GM23248 (cell line): ENCODE results near the gene CMSS1. TPM values are rescaled to one million over a fixed set of nuclear protein-coding genes. Genes with fewer than 3 reads are reported as not detected.

Source experiments
- DNase-seq: peaks from one replicate; pipeline ENCODE4 v3.0.0-alpha.2; 2015
- H2AFZ ChIP-seq: fragments of 200-600 bp; sonication (generic); 2 replicates; pipeline ENCODE4 v1.6.1; 2016; ENCODE audit warnings: antibody characterized with exemption
- H3F3A ChIP-seq: fragments of 200-600 bp; sonication (generic); 2 replicates; pipeline ENCODE4 v1.6.1; 2016; ENCODE audit warnings: mild to moderate bottlenecking, antibody characterized with exemption, mixed run types; ENCODE audit not compliant: insufficient read depth
- H3K27ac ChIP-seq: fragments of 200-600 bp; sonication (generic); 2 replicates; pipeline ENCODE4 v1.5.1; 2016; ENCODE audit warnings: mild to moderate bottlenecking
- H3K27me3 ChIP-seq: fragments of 200-600 bp; sonication (generic); replicated peaks from 2 replicates; pipeline ENCODE4 v1.6.1; 2016; ENCODE audit warnings: mild to moderate bottlenecking; ENCODE audit not compliant: insufficient read depth
- H3K36me3 ChIP-seq: fragments of 200-600 bp; sonication (generic); 2 replicates; pipeline ENCODE4 v1.6.1; 2016; ENCODE audit warnings: low read depth, mild to moderate bottlenecking
- H3K4me1 ChIP-seq: fragments of 200-600 bp; sonication (generic); 2 replicates; pipeline ENCODE4 v1.6.1; 2016; ENCODE audit warnings: mild to moderate bottlenecking; ENCODE audit not compliant: insufficient read depth
- H3K4me2 ChIP-seq: fragments of 200-600 bp; sonication (generic); one replicate; pipeline ENCODE4 v1.6.1; 2016; ENCODE audit warnings: mild to moderate bottlenecking; ENCODE audit not compliant: unreplicated experiment
- H3K4me3 ChIP-seq: fragments of 200-600 bp; sonication (generic); 2 replicates; pipeline ENCODE4 v1.5.1; 2016; ENCODE audit warnings: mild to moderate bottlenecking
- H3K79me2 ChIP-seq: fragments of 200-600 bp; sonication (generic); 2 replicates; pipeline ENCODE4 v1.6.1; 2016; ENCODE audit warnings: mild to moderate bottlenecking; ENCODE audit not compliant: insufficient read depth
- H3K9ac ChIP-seq: fragments of 200-600 bp; sonication (generic); 2 replicates; pipeline ENCODE4 v1.6.1; 2016; ENCODE audit warnings: mild to moderate bottlenecking
- H3K9me2 ChIP-seq: fragments of 200-600 bp; sonication (generic); 2 replicates; pipeline ENCODE4 v1.6.1; 2016; ENCODE audit warnings: mixed run types, mild to moderate bottlenecking, moderate library complexity; ENCODE audit not compliant: insufficient read depth
- H3K9me3 ChIP-seq: fragments of 200-600 bp; sonication (generic); one replicate; pipeline ENCODE4 v1.6.1; 2017; ENCODE audit warnings: low read depth
- H4K20me1 ChIP-seq: fragments of 200-600 bp; sonication (generic); 2 replicates; pipeline ENCODE4 v1.6.0; 2016; ENCODE audit not compliant: insufficient read depth
- EZH2 ChIP-seq: fragments of 200-600 bp; sonication (generic); IDR thresholded peaks from 2 replicates; pipeline ENCODE4 v1.6.1; 2018; ENCODE audit warnings: antibody characterized with exemption, mild to moderate bottlenecking; ENCODE audit not compliant: insufficient read depth, poor library complexity, severe bottlenecking
- EZH2phosphoT487 ChIP-seq: fragments of 200-600 bp; sonication (generic); IDR thresholded peaks from 2 replicates; pipeline ENCODE4 v1.6.1; 2018; ENCODE audit warnings: antibody characterized with exemption, moderate library complexity, mild to moderate bottlenecking, low read depth; ENCODE audit not compliant: insufficient read depth
- WGBS, 2 experiments: methylation state at CpG; one replicate each; pipeline ENCODE4 v1.1.6; 2015 to 2017; ENCODE audit warnings: low lambda C conversion rate in 2 of 2, low coverage in 1 of 2; ENCODE audit errors: missing lambda C conversion rate in 2 of 2; 5-methylcytosine and 5-hydroxymethylcytosine counted together
- in situ Hi-C: fragments of 300-500 bp; cut with MboI; formaldehyde crosslinking; loops from 2 replicates; pipeline ENCODE4 v1.15.0; 2020
- polyA plus RNA-seq: library from polyadenylated mRNA; unstranded; fragments of >200 nt; fragmentation: Nextera tagmentation; extraction: Ambion mirVana; gene quantifications from 2 replicates; pipeline ENCODE4 v1.2.1, GENCODE V29; 2016
- total RNA-seq: library from RNA; depleted of rRNA; stranded (reverse); fragments of >200 nt; shearing (Covaris generic); gene quantifications from 2 replicates; pipeline ENCODE4 v1.2.3, GENCODE V29; 2014

CMSS1 gene
- total and polyA plus RNA-seq, 2 experiments from 2014 or later, result 17.2 to 26.6 TPM

GRCh38 chr3:99777708-99778107, 40.0 kb upstream of the CMSS1 start:
- Histone ChIP-seq H3K27ac (no peak overlapping the region), H3K9ac (no peak overlapping the region), H4K20me1 (no peaks in the 10 kb centered on the region), H3K9me2 (no peaks in the 10 kb centered on the region), H3K4me1 (peaks cover 47% of the 10 kb centered on the region), H3K4me3 (no peak overlapping the region), H3K4me2 (no peak overlapping the region), H3K36me3 (no peaks in the 10 kb centered on the region), H3F3A (peaks cover 35% of the 10 kb centered on the region), H3K27me3 (no peaks in the 10 kb centered on the region), H3K9me3 (no peaks in the 10 kb centered on the region), H3K79me2 (no peaks in the 10 kb centered on the region), H2AFZ (no peak overlapping the region)
- 74 to 76% methylated on average over 2 of the region's 2 CpGs for WGBS, 2 experiments
- TF ChIP-seq EZH2 (no peak), EZH2phosphoT487 (no peak)
- in situ Hi-C loops, result no loop called here
- DNase-seq, result no peak

- in situ Hi-C loops, result no loop called here
- DNase-seq, result peak; percentile 15
- H3K9ac ChIP-seq, result no peak overlapping the region
- no peak overlapping the region for H3K4me2 ChIP-seq
- 43 to 47% methylated on average over 3 of the region's 3 CpGs for WGBS, 2 experiments
- no peak for TF ChIP-seq EZH2phosphoT487
- TF ChIP-seq EZH2, result no peak
- peaks cover 46% of the 10 kb centered on the region for H3K4me1 ChIP-seq
- H3K9me3 ChIP-seq, result no peaks in the 10 kb centered on the region
- no peaks in the 10 kb centered on the region for H3K79me2 ChIP-seq
- H3K4me3 ChIP-seq, result 0 out of 2 replicates have a peak overlapping the region, but pooled peaks have one; percentile 1
- H3K27ac ChIP-seq, result 0 out of 2 replicates have a peak overlapping the region, but pooled peaks have one; percentile 16
- no peaks in the 10 kb centered on the region for H3K36me3 ChIP-seq
- H4K20me1 ChIP-seq, result no peaks in the 10 kb centered on the region
- no peaks in the 10 kb centered on the region for H3K9me2 ChIP-seq
- H3K27me3 ChIP-seq, result no peaks in the 10 kb centered on the region
- no peak overlapping the region for H2AFZ ChIP-seq
- H3F3A ChIP-seq, result 0 out of 2 replicates have a peak, but pooled peaks cover 23% of the 10 kb centered on the region
Observed at GRCh38 chr3:99780749-99781148, 36.9 kb upstream of the CMSS1 start.

DNA sequence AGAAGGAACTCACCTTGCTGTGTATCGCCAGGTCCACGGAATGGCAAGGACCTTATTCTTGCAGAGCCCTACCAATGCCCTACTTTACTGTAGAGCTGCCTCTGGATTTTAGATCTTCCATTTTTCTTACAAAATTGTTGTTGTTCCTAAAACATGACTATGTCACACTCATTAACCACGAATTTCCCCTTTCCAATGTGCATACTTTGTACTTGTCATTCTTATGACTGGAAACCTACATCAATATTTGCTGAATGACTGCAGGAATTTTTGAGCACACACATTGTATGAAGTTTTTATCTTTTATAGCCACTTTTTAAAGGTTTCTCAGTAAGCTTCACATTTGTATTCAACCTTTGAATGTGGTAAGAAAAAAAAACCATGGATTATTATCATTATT, 35.9 kb upstream of the CMSS1 start:
- TF ChIP-seq EZH2, result no peak
- TF ChIP-seq EZH2phosphoT487, result no peak
- peak; percentile 60 for DNase-seq
- 0 out of 2 replicates have a peak, but pooled peaks cover 23% of the 10 kb centered on the region for H3F3A ChIP-seq
- H3K4me2 ChIP-seq, result peak overlapping the region; percentile 61
- WGBS, 2 experiments, result 76% methylated on average over 3 of the region's 3 CpGs
- H3K27ac ChIP-seq, result no peak overlapping the region
- peaks cover 44% of the 10 kb centered on the region for H3K4me1 ChIP-seq
- no peaks in the 10 kb centered on the region for H3K9me3 ChIP-seq
- no peaks in the 10 kb centered on the region for H4K20me1 ChIP-seq
- no peak overlapping the region for H2AFZ ChIP-seq
- no peaks in the 10 kb centered on the region for H3K9me2 ChIP-seq
- no peaks in the 10 kb centered on the region for H3K27me3 ChIP-seq
- no peak overlapping the region for H3K9ac ChIP-seq
- H3K36me3 ChIP-seq, result no peaks in the 10 kb centered on the region
- H3K79me2 ChIP-seq, result no peaks in the 10 kb centered on the region
- no peak overlapping the region for H3K4me3 ChIP-seq
- in situ Hi-C loops, result no loop called here

DNA sequence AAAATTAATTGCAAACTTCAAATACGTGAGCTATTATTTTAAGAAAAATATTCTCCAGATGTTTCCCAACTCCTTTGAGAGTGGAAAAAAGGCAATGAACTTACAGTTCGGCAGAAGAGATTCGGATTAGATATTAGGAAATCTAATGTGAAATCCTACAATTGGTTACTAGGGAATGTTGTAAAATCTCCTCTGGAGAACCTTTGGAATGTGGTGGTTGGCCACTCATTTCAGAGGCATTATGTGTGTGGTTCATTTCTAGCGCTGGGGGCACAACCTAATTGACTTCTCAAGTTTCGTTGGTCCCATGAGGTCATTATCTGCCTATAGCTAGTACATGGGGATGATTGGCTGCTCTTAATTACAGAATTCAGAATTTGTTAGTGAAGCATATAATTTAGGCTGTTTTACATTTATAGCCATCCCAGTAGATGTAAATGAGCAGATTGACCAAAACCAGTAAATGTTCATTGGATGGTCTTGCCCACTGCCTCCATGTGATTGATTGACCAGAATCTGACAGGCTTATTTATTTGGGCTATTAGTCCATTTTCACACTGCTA, 34.6 kb upstream of the CMSS1 start:
- Histone ChIP-seq H4K20me1 (no peaks in the 10 kb centered on the region), H3K4me3 (peak overlapping the region; percentile 36), H3K27ac (peak overlapping the region; percentile 64), H3K9ac (peak overlapping the region; percentile 8; the same call in 1 of the 2 replicates), H3K9me3 (no peaks in the 10 kb centered on the region), H3K4me2 (peak overlapping the region; percentile 61), H3K27me3 (no peaks in the 10 kb centered on the region), H3K36me3 (no peaks in the 10 kb centered on the region), H3F3A (0 out of 2 replicates have a peak, but pooled peaks cover 23% of the 10 kb centered on the region), H2AFZ (no peak overlapping the region), H3K9me2 (no peaks in the 10 kb centered on the region), H3K4me1 (peaks cover 37% of the 10 kb centered on the region), H3K79me2 (no peaks in the 10 kb centered on the region)
- TF ChIP-seq EZH2phosphoT487 (peak; percentile 78; the same call in 1 of the 2 replicates), EZH2 (no peak)
- in situ Hi-C loops, result no loop called here
- peak; percentile 94 for DNase-seq
- 2 to 3% methylated on average over 5 of the region's 5 CpGs for WGBS, 2 experiments
